ENCODE data around the gene MAG. TPM values are rescaled to one million over a fixed set of nuclear protein-coding genes. Genes with fewer than 3 reads are reported as not detected.

MAG gene
- total RNA-seq, 1 donor from 2014 or later: 0.69 TPM

GRCh38 chr19:35363001-35363590 is 71.1 kb downstream of the MAG start:
- DNase-seq: no peak

Other genes with a start within 250 kb of the MAG start
- 75.0 TPM for gene FXYD3, start 176.3 kb upstream of the MAG start, total RNA-seq
- 5.7 TPM for gene LGI4, start 157.1 kb upstream of the MAG start, total RNA-seq
- 17.4 TPM for gene FXYD1, start 153.3 kb upstream of the MAG start, total RNA-seq
- gene FXYD7, start 148.9 kb upstream of the MAG start, total RNA-seq: 0.59 TPM
- gene FXYD5, start 137.4 kb upstream of the MAG start, total RNA-seq: 10.7 TPM
- not detected for gene FAM187B, start 63.4 kb upstream of the MAG start, total RNA-seq
- 10.5 TPM for gene LSR, start 43.2 kb upstream of the MAG start, total RNA-seq
- 37.0 TPM for gene USF2, start 23.2 kb upstream of the MAG start, total RNA-seq
- not detected for gene HAMP, start 9.6 kb upstream of the MAG start, total RNA-seq
- gene CD22, start 37.0 kb downstream of the MAG start, total RNA-seq: 0.99 TPM
- not detected for gene FFAR1, start 55.7 kb downstream of the MAG start, total RNA-seq
- 0.10 TPM for gene FFAR3, start 66.3 kb downstream of the MAG start, total RNA-seq
- not detected for gene GPR42, start 78.9 kb downstream of the MAG start, total RNA-seq
- gene FFAR2, start 156.1 kb downstream of the MAG start, total RNA-seq: 0.99 TPM
- gene KRTDAP, start 198.3 kb downstream of the MAG start, total RNA-seq: 579 TPM
- 456 TPM for gene DMKN, start 221.5 kb downstream of the MAG start, total RNA-seq
- 197 TPM for gene SBSN, start 236.2 kb downstream of the MAG start, total RNA-seq
- gene GAPDHS, start 241.3 kb downstream of the MAG start, total RNA-seq: 0.20 TPM